ENCODE data around the gene IRF7. TPM values are rescaled to one million over a fixed set of nuclear protein-coding genes. Genes with fewer than 3 reads are reported as not detected.
"Not testable (repeated sequence)": the region's sequence is repeated elsewhere in the genome, so short reads cannot be mapped to it uniquely, and the experiment has no call there.

The IRF7 gene
- total RNA-seq, 4 donors from 2014 or later: 9.0 to 37.7 (median 27.5) TPM

- Histone ChIP-seq H3K36me3 (peaks cover 0 to 4% (median 0%) of the 10 kb centered on the region in 3 donors), H3K27ac (peak within 1 kb of the TSS; percentile 81 to 96 (median 86)), H3K9me3 (no peaks in the 10 kb centered on the region), H3K4me1 (peaks cover 0 to 55% (median 37%) of the 10 kb centered on the region in 4 donors), H3K27me3 (no peaks in the 10 kb centered on the region), H3K4me3 (peak within 1 kb of the TSS; percentile 58 to 97 (median 88))
- peak; percentile 85 to 90 for TF ChIP-seq EP300 (IDR thresholded peaks at IDR 0.05)
- TF ChIP-seq CTCF (IDR thresholded peaks at IDR 0.05): peak in 2 of 5 experiments; percentile 37 to 67
- peak; percentile 42 to 76 for TF ChIP-seq POLR2A (IDR thresholded peaks at IDR 0.05)
- peak; percentile 87 to 92 for DNase-seq (ENCODE audit: low spot score in 2 of 2)
- WGBS, 2 donors: 0 to 1% methylated on average over 15 to 26 of the region's 99 CpGs
These were observed 39.6 kb downstream of the IRF7 start, which contains the start of gene PHRF1 for GRCh38 chr11:575996-576768. PHRF1 (plus strand) TSS chr11:576470; CDS start chr11:581513, 5,043 bp downstream.

- peak overlapping the region; percentile 43 to 96 (median 81) for H3K4me3 ChIP-seq
- H3K9me3 ChIP-seq: no peaks in the 10 kb centered on the region
- H3K27me3 ChIP-seq: no peaks in the 10 kb centered on the region
- H3K27ac ChIP-seq: peak overlapping the region; percentile 21 to 85 (median 70)
- H3K4me1 ChIP-seq: peaks cover 0 to 50% (median 36%) of the 10 kb centered on the region in 4 donors
- TF ChIP-seq EP300 (IDR thresholded peaks at IDR 0.05) (no peak), CTCF (IDR thresholded peaks at IDR 0.05) (no peak), POLR2A (IDR thresholded peaks at IDR 0.05) (peak in 1 of 2 donors; percentile 36)
- no peak for DNase-seq (ENCODE audit: low spot score in 2 of 2)
- peaks cover 0 to 4% (median 0%) of the 10 kb centered on the region in 3 donors for H3K36me3 ChIP-seq
- WGBS, 2 donors: 2 to 3% methylated on average over 11 to 44 of the region's 81 CpGs
These were observed 40.3 kb downstream of the IRF7 start for GRCh38 chr11:575313-575995.

- WGBS, 2 donors: 28 to 30% methylated on average over 25 of the region's 25 CpGs
- peaks cover 0 to 4% (median 0%) of the 10 kb centered on the region in 3 donors for H3K36me3 ChIP-seq
- H3K27ac ChIP-seq: peak overlapping the region in 2 of 4 donors; percentile 74 to 85
- DNase-seq (ENCODE audit: low spot score in 2 of 2): no peak
- peaks cover 0 to 43% (median 32%) of the 10 kb centered on the region in 4 donors for H3K4me1 ChIP-seq
- no peaks in the 10 kb centered on the region for H3K27me3 ChIP-seq
- H3K9me3 ChIP-seq: no peaks in the 10 kb centered on the region
- TF ChIP-seq EP300 (IDR thresholded peaks at IDR 0.05) (no peak), CTCF (IDR thresholded peaks at IDR 0.05) (no peak), POLR2A (IDR thresholded peaks at IDR 0.05) (no peak)
- peak overlapping the region; percentile 43 to 96 (median 81) for H3K4me3 ChIP-seq
These were observed 41.0 kb downstream of the IRF7 start for GRCh38 chr11:574632-575312.

GRCh38 chr11:574031-574570 is 41.6 kb downstream of the IRF7 start:
- Histone ChIP-seq H3K4me1 (peaks cover 0 to 43% (median 31%) of the 10 kb centered on the region in 4 donors), H3K27ac (peak overlapping the region in 2 of 4 donors; percentile 69 to 85)
- H3K36me3 ChIP-seq; DNase-seq (ENCODE audit: low spot score in 2 of 2); H3K4me3 ChIP-seq; H3K27me3 ChIP-seq; H3K9me3 ChIP-seq: not testable (repeated sequence)
- 55 to 57% methylated on average over 13 to 14 of the region's 14 CpGs for WGBS, 2 donors

GRCh38 chr11:573146-573759 is 42.5 kb downstream of the IRF7 start:
- H3K36me3 ChIP-seq: peaks cover 0 to under 1% (median 0%) of the 10 kb centered on the region in 3 donors
- no peaks in the 10 kb centered on the region for H3K9me3 ChIP-seq
- DNase-seq (ENCODE audit: low spot score in 2 of 2): no peak
- peak overlapping the region in 1 of 4 donors; percentile 2 for H3K27ac ChIP-seq
- WGBS, 2 donors: 92 to 93% methylated on average over 15 to 16 of the region's 16 CpGs
- TF ChIP-seq EP300 (IDR thresholded peaks at IDR 0.05) (no peak), CTCF (IDR thresholded peaks at IDR 0.05) (no peak), POLR2A (IDR thresholded peaks at IDR 0.05) (no peak)
- peaks cover 0 to 38% (median 25%) of the 10 kb centered on the region in 4 donors for H3K4me1 ChIP-seq
- H3K27me3 ChIP-seq: no peaks in the 10 kb centered on the region
- no peak overlapping the region for H3K4me3 ChIP-seq

Data from tibial nerve (tissue), 4 donors.